Naive thymus-derived CD8-positive, alpha-beta T cell (primary cell): ENCODE data around the gene PISD. TPM values are rescaled to one million over a fixed set of nuclear protein-coding genes. Genes with fewer than 3 reads are reported as not detected.

Source experiments
- ATAC-seq, 2 donors: fragments of 150-1000 bp; cut with Tn5 transposase in 1 of 2; sonication (Bioruptor Pico), chemical (Tn5 transposase) in 1 of 2; 1 replicate in 1 of 2; 2 replicates in 1 of 2; pipeline ENCODE4 v1.10.0; 2021; ENCODE audit warnings: mild to moderate bottlenecking in 2 of 2, moderate library complexity in 2 of 2
- POLR2A ChIA-PET: fragments of 350-600 bp; sonication (Branson Sonifier 250); formaldehyde crosslinking; loops from one replicate; lab custom pipeline; 2021; ENCODE audit warnings: antibody characterized with exemption; lab: Charles Lee
- DNase-seq, 10 donors: peaks; one replicate each; pipeline versions ENCODE4 v3.0.0 to v3.0.0-alpha.2; 2020 to 2022
- H3K27ac Mint-ChIP-seq, 10 donors: one replicate each; pipeline ENCODE4 v1.8.0; 2020 to 2022; ENCODE audit warnings: mild to moderate bottlenecking in 10 of 10, mixed read lengths in 10 of 10, moderate library complexity in 4 of 10, inconsistent platforms in 1 of 10
- H3K27me3 Mint-ChIP-seq, 5 donors: one replicate each; pipeline ENCODE4 v1.8.0; 2021 to 2022; ENCODE audit warnings: mixed read lengths in 5 of 5
- H3K36me3 Mint-ChIP-seq, 3 donors: one replicate each; pipeline ENCODE4 v1.8.0; 2020 to 2022; ENCODE audit warnings: mixed read lengths in 3 of 3, mild to moderate bottlenecking in 2 of 3, inconsistent platforms in 1 of 3
- H3K4me1 Mint-ChIP-seq, 4 donors: one replicate each; pipeline ENCODE4 v1.8.0; 2021 to 2022; ENCODE audit warnings: mixed read lengths in 4 of 4
- H3K4me3 Mint-ChIP-seq, 10 donors: one replicate each; pipeline ENCODE4 v1.8.0; 2020 to 2022; ENCODE audit warnings: mild to moderate bottlenecking in 10 of 10, mixed read lengths in 10 of 10, moderate library complexity in 6 of 10, inconsistent platforms in 1 of 10
- H3K9me3 Mint-ChIP-seq, 9 donors: one replicate each; pipeline ENCODE4 v1.8.0; 2020 to 2022; ENCODE audit warnings: mixed read lengths in 9 of 9, mild to moderate bottlenecking in 3 of 9, inconsistent platforms in 1 of 9, moderate library complexity in 1 of 9
- polyA plus RNA-seq, 3 donors: library from polyadenylated mRNA; unstranded; fragments of 300-500 nt; fragmentation: Illumina TruSeq; gene quantifications; one replicate each; pipeline ENCODE4 v1.2.3, GENCODE V29; 2021
- total RNA-seq, 8 experiments: library from RNA in 2 of 8; stranded (reverse) in 2 of 8; gene quantifications; one replicate each; pipeline ENCODE4 v1.2.3 and lab custom pipeline; 2021 to 2026

The PISD gene
- total and polyA plus RNA-seq, 5 experiments from 2014 or later: 12.7 to 36.6 (median 21.0) TPM

- ATAC-seq (no peak), DNase-seq (no peak)
- Mint-ChIP-seq H3K36me3 (peaks cover 0 to 62% (median 2%) of the 10 kb centered on the region in 3 donors), H3K4me3 (no peak overlapping the region), H3K9me3 (no peaks in the 10 kb centered on the region), H3K27me3 (no peaks in the 10 kb centered on the region), H3K27ac (peak overlapping the region in 1 of 10 donors; percentile 31), H3K4me1 (peaks cover 8 to 32% (median 21%) of the 10 kb centered on the region in 4 donors)
- POLR2A ChIA-PET: no interaction called here
These were observed 10.4 kb downstream of the PISD start for GRCh38 chr22:31651664-31652063.

- Mint-ChIP-seq H3K4me3 (no peak overlapping the region), H3K4me1 (peaks cover 8 to 37% (median 17%) of the 10 kb centered on the region in 4 donors), H3K27me3 (no peaks in the 10 kb centered on the region), H3K9me3 (no peaks in the 10 kb centered on the region), H3K36me3 (peaks cover 0 to 71% (median 2%) of the 10 kb centered on the region in 3 donors), H3K27ac (no peak overlapping the region)
- no peak for DNase-seq
- POLR2A ChIA-PET: no interaction called here
- no peak for ATAC-seq
These were observed 11.6 kb downstream of the PISD start for GRCh38 chr22:31650391-31650790.

DNA sequence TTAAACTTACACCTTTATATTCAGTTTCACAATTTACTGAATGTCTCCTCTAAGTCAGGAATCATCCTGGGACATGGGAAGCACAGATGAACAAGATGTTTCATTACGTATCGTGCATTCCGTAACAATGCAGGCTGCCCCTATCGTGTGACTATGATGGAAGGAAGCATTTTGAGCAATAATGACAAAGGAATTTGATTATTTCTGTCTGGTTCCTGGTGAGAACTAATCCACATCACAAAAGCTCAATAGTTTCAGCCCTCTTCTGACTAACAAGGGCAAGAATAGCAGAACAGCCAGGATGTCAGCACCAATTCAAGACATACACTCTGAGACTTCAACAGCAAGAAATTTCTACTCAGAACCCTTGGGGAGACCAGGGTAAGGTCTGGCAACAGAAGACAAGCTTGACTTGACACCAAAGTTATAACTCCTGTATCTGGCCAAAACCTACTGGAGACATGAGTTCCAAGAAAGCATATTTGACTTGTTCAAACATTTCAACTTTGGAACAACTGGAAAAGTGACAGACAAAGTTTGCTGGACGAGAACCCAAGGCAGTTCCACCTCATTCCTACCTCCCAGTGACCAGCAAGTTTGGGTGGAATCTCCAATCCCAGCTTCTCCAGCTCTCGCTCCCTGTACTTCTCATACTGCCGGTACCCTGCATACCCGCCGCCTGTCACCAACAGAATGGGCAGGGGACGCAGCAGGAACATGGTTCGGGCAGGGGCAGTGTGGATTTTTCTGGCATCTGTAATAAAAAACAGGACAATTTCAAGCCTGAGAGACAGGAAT, 14.3 kb downstream of the PISD start:
- H3K36me3 Mint-ChIP-seq: peaks cover 0 to 63% (median 0%) of the 10 kb centered on the region in 3 donors
- POLR2A ChIA-PET: no interaction called here

DNA sequence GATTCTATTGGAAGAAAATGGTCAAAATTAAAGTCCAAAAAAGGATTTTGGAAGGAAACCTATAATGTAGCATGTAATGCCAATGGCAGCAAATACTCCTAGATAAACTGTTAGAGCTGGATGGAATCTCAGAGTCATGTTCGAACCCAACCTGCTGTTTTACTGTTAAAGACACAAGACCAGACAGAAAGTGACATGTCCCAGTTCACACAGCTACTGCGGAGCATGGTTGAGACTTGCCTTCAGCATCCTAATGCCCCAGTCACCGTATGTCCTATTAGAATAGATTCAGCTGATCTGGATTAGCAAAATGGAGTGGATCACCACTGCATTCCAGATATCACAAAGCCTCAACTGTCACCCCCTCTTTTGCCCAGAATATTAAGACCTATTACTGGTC, 14.9 kb downstream of the PISD start:
- H3K4me3 Mint-ChIP-seq: no peak overlapping the region
- no peak for DNase-seq
- H3K27ac Mint-ChIP-seq: peak overlapping the region in 1 of 10 donors; percentile 70
- POLR2A ChIA-PET: interaction anchor here (0.5 kb wide), 1 partner anchor 22 kb away, joined by 3 read pairs; no protein-coding TSS in a partner anchor
- no peaks in the 10 kb centered on the region for H3K9me3 Mint-ChIP-seq
- H3K27me3 Mint-ChIP-seq: no peaks in the 10 kb centered on the region
- peaks cover 0 to 65% (median 0%) of the 10 kb centered on the region in 3 donors for H3K36me3 Mint-ChIP-seq
- peaks cover 0 to 27% (median 6%) of the 10 kb centered on the region in 4 donors for H3K4me1 Mint-ChIP-seq
- no peak for ATAC-seq

More for the DNA sequence above, 14.3 kb downstream of the PISD start:
- Mint-ChIP-seq H3K4me1 (peaks cover 0 to 27% (median 5%) of the 10 kb centered on the region in 4 donors), H3K27ac (no peak overlapping the region), H3K4me3 (no peak overlapping the region), H3K9me3 (no peaks in the 10 kb centered on the region), H3K27me3 (no peaks in the 10 kb centered on the region)
- ATAC-seq (no peak), DNase-seq (no peak)

DNA sequence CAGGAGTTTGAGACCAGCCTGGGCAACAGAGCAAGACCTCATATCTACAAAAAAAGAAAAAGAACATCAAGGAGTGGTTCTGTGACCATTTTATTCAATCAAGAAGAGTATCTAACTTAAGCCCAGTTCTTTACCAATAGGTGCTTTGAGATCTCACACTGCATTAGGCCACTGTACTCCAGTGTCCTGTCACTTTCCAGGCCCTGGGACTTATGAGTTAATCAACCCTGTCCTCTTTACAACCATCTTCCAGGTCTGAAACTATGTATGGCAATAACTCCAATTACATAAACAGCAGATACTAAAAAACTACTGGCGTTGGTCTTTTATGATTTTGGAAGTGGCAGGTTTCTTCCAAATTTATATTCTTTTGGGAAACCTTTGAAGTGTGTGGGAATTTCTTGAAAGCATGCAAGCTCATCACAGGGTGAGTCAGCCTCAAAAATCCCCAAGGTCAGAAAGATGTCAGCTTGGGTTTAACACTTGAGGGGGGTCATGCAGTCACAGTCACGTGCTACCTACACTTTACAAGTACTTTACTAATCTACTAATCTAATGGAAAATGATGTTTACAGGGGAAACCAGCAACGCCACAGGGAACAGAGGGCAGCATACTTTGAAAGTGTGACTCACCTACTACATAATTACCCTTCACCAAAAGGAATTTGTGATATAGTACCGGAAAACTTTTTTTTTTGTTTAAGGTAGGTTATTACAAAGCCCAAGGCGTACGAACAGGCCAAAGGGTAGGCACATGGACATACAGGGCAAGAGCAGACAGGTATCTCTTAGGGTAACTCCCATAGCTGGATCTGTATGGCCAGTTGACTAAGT, 15.6 kb downstream of the PISD start:
- POLR2A ChIA-PET: interaction anchor here (0.5 kb wide), 1 partner anchor 22 kb away, joined by 3 read pairs; no protein-coding TSS in a partner anchor
- H3K4me3 Mint-ChIP-seq: no peak overlapping the region
- H3K27ac Mint-ChIP-seq: peak overlapping the region in 2 of 10 donors; percentile 40 to 70
- peaks cover 0 to 65% (median 0%) of the 10 kb centered on the region in 3 donors for H3K36me3 Mint-ChIP-seq
- DNase-seq: peak in 1 of 10 donors; percentile 21
- peaks cover 0 to 25% (median 8%) of the 10 kb centered on the region in 4 donors for H3K4me1 Mint-ChIP-seq
- H3K9me3 Mint-ChIP-seq: no peaks in the 10 kb centered on the region
- ATAC-seq: no peak
- H3K27me3 Mint-ChIP-seq: no peaks in the 10 kb centered on the region

GRCh38 chr22:31639436-31640039, 22.5 kb downstream of the PISD start:
- POLR2A ChIA-PET: interaction anchor here (0.7 kb wide), 1 partner anchor 27 kb away, joined by 5 read pairs; no protein-coding TSS in a partner anchor
- peak overlapping the region; percentile 57 to 93 (median 82) for H3K27ac Mint-ChIP-seq

GRCh38 chr22:31637891-31638618, 24.0 kb downstream of the PISD start:
- peaks cover 0 to 12% (median 0%) of the 10 kb centered on the region in 3 donors for H3K36me3 Mint-ChIP-seq
- H3K27me3 Mint-ChIP-seq: no peaks in the 10 kb centered on the region
- DNase-seq (peak in 1 of 10 donors; percentile 47), ATAC-seq (no peak)
- peak overlapping the region in 8 of 10 donors; percentile 24 to 81 (median 52) for H3K4me3 Mint-ChIP-seq
- H3K4me1 Mint-ChIP-seq: peaks cover 15 to 57% (median 45%) of the 10 kb centered on the region in 4 donors
- peak overlapping the region; percentile 60 to 92 (median 76) for H3K27ac Mint-ChIP-seq
- H3K9me3 Mint-ChIP-seq: no peaks in the 10 kb centered on the region
- POLR2A ChIA-PET: no interaction called here

More at GRCh38 chr22:31639436-31640039, 22.5 kb downstream of the PISD start:
- peak overlapping the region in 8 of 10 donors; percentile 21 to 75 (median 43) for H3K4me3 Mint-ChIP-seq
- peak; percentile 52 to 59 for ATAC-seq
- no peaks in the 10 kb centered on the region for H3K9me3 Mint-ChIP-seq
- H3K36me3 Mint-ChIP-seq: peaks cover 0 to 16% (median 0%) of the 10 kb centered on the region in 3 donors
- DNase-seq: peak in 1 of 10 donors; percentile 13
- H3K27me3 Mint-ChIP-seq: no peaks in the 10 kb centered on the region
- H3K4me1 Mint-ChIP-seq: peaks cover 12 to 51% (median 39%) of the 10 kb centered on the region in 4 donors

DNA sequence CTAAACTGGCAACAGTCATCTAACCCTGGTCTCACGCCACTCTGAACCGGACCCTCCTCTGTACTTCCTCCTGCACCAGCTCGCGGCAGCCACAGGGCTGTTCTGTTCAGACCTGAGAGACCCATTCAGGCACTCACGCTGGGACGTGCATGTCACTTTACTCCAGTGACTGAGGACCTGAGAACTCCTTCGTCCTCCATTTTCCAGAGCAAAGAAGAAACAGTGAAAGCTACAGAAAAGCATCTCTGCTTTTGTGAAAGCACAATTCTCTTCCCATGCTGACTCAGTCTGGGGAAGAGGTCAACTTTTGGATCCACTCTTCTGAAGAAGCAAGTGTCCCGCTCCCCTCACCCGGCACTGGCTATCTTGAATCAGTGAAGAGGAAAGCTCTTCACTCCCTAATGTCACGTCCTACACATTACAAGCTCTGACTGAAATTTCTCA, 24.5 kb downstream of the PISD start:
- Mint-ChIP-seq H3K27ac (peak overlapping the region in 8 of 10 donors; percentile 71 to 92 (median 88)), H3K36me3 (peaks cover 0 to 8% (median 0%) of the 10 kb centered on the region in 3 donors), H3K27me3 (no peaks in the 10 kb centered on the region), H3K4me3 (peak overlapping the region in 1 of 10 donors; percentile 81), H3K9me3 (no peaks in the 10 kb centered on the region), H3K4me1 (peaks cover 15 to 60% (median 46%) of the 10 kb centered on the region in 4 donors)
- POLR2A ChIA-PET: no interaction called here
- peak in 1 of 10 donors; percentile 38 for DNase-seq
- no peak for ATAC-seq

DNA sequence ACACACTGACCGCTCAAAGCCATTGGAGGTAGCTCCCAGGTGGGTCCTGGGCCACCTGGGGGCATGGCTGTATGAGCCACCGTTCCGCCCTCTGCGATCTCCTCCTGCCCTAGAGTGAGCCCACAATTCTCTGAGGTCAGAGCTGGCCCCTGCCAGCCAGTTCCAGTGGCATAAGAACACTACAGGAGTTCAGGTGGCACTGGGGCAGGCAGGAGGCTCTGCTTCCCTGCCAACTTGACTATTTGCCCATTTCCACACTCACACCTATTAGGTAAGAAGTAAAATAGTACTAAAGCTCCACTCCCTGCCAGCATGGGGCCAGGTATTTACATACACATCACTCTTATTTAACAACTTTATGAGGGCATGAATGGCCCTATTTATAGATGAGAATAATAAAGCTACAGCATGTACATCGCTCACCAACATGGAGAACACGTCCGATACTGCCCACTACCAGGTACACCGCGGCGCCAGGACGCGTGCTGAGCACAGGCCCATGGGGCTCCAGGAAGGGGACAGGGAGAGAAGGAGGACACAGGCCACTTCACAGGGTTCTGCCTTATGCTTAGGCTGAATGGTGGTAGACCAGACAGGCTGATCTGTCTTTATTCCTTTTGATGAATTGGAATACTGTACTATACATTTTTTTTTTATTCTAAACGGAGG, 26.2 kb downstream of the PISD start:
- peak overlapping the region in 9 of 10 donors; percentile 12 to 86 (median 65) for H3K27ac Mint-ChIP-seq
- H3K9me3 Mint-ChIP-seq: no peaks in the 10 kb centered on the region
- H3K4me1 Mint-ChIP-seq: peaks cover 14 to 67% (median 42%) of the 10 kb centered on the region in 4 donors
- H3K27me3 Mint-ChIP-seq: no peaks in the 10 kb centered on the region
- DNase-seq: peak in 1 of 10 donors; percentile 52
- POLR2A ChIA-PET: no interaction called here
- H3K36me3 Mint-ChIP-seq: no peaks in the 10 kb centered on the region
- no peak for ATAC-seq
- H3K4me3 Mint-ChIP-seq: no peak overlapping the region

GRCh38 chr22:31631436-31631835, 30.6 kb downstream of the PISD start:
- H3K27me3 Mint-ChIP-seq: no peaks in the 10 kb centered on the region
- H3K4me1 Mint-ChIP-seq: peaks cover 25 to 68% (median 50%) of the 10 kb centered on the region in 4 donors
- no peaks in the 10 kb centered on the region for H3K9me3 Mint-ChIP-seq
- peak overlapping the region; percentile 62 to 90 (median 76) for H3K4me3 Mint-ChIP-seq
- H3K27ac Mint-ChIP-seq: peak overlapping the region; percentile 81 to 94 (median 92)
- no peak for ATAC-seq
- DNase-seq: no peak
- no peaks in the 10 kb centered on the region for H3K36me3 Mint-ChIP-seq
- POLR2A ChIA-PET: interaction anchor here (1.1 to 2.5 kb wide), 12 partner anchors 10 to 341 kb away, joined by 3 to 24 read pairs (median 7); partner anchors contain the start of genes DRG1, PATZ1, PISD and SFI1
